GM21825 (cell line): ENCODE measurements around the gene PRSS12.
"Not testable (repeated sequence)": the region's sequence is repeated elsewhere in the genome, so short reads cannot be mapped to it uniquely, and the experiment has no call there.

Experiments
- ATAC-seq: cut with Tn5 transposase; IDR thresholded peaks from one replicate; pipeline ENCODE4 v1.9.1; 2021; ENCODE audit warnings: mild to moderate bottlenecking, moderate library complexity; ENCODE audit not compliant: unreplicated experiment

PRSS12 gene

GRCh38 chr4:118280501-118281218 lies 72.1 kb downstream of the PRSS12 start:
- peak; percentile 32 for ATAC-seq

- ATAC-seq, result no peak
Observed at GRCh38 chr4:118279920-118280432, 72.8 kb downstream of the PRSS12 start.

GRCh38 chr4:118279328-118279727 lies 73.5 kb downstream of the PRSS12 start:
- no peak for ATAC-seq

DNA sequence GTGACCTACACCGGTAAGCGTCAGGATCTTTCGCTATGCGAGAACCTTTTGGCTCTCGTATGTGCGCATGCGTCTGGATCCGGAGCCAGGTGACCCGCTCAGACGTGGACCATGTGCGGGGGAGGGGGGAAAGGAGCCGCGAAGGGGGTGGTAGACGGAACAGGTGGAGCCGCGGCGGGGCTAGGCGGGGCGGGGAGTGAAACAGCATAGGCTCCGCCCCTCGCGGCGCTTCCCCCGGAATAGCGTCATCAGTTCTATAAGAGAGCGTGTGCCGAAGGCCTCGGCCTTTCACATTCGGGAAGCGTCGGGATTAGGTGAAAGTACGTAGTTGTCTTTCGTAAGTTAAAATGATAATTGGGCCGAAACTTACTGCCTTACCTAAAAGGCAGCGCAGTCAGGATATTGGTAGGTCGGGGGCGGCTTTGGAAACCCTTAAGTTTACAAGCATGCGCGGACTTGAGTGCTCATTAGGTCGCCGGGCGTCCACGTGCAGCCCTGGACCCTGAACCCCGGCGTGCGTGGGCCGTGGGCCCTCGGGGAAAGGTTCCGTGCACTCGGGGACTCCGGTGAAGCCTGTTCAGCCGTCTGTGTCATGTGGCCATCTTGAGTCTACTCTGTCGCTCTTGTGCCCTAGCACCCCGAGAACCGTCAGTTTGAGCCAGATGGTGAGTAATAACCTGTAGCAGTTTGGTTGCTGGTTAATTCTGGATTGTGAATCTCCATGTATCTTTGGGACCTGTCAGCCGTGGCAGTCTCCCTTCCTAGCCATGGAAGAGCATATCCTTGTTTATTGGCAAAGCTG lies 74.1 kb downstream of the PRSS12 start:
- peak; percentile 88 for ATAC-seq

DNA sequence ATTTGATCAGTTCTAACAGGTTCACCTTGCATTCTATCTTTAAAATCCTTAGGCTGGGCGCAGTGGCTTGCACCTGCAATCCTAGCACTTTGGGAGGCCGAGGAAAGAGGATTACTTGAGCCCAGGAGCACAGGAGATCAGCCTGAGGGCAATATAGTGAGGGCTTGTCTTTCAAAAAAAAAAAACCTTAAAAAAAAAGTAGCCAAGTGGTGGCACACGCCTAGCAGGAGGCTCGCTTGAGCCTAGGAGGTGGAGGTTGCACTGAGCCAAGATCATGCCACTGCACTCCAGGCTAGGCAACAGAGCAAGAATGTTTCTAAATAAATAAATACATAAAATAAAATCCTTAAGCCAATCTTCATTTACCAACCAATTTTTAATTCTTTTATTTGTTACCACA lies 75.6 kb downstream of the PRSS12 start:
- no peak for ATAC-seq

GRCh38 chr4:118276580-118276979 lies 76.2 kb downstream of the PRSS12 start:
- no peak for ATAC-seq

GRCh38 chr4:118273642-118274041 lies 79.2 kb downstream of the PRSS12 start:
- ATAC-seq, result no peak

GRCh38 chr4:118271788-118272187 lies 81.0 kb downstream of the PRSS12 start:
- ATAC-seq, result no peak

GRCh38 chr4:118270492-118270891 lies 82.3 kb downstream of the PRSS12 start:
- ATAC-seq, result peak; percentile 61

- no peak for ATAC-seq
Observed at GRCh38 chr4:118268780-118269179, 84.0 kb downstream of the PRSS12 start.

DNA sequence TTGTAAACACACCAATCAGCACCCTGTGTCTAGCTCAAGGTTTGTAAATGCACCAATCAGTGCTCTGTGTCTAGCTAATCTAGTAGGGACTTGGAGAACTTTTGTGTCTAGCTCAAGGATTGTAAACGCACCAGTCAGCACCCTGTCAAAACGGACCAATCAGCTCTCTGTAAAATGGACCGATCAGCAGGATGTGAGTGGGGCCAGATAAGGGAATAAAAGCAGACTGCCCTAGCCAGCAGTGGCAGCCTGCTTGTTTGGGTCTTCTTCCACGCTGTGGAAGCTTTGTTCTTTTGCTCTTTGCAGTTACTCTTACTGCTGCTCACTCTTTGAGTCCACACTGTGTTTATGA lies 86.7 kb downstream of the PRSS12 start:
- ATAC-seq, result not testable (repeated sequence)

DNA sequence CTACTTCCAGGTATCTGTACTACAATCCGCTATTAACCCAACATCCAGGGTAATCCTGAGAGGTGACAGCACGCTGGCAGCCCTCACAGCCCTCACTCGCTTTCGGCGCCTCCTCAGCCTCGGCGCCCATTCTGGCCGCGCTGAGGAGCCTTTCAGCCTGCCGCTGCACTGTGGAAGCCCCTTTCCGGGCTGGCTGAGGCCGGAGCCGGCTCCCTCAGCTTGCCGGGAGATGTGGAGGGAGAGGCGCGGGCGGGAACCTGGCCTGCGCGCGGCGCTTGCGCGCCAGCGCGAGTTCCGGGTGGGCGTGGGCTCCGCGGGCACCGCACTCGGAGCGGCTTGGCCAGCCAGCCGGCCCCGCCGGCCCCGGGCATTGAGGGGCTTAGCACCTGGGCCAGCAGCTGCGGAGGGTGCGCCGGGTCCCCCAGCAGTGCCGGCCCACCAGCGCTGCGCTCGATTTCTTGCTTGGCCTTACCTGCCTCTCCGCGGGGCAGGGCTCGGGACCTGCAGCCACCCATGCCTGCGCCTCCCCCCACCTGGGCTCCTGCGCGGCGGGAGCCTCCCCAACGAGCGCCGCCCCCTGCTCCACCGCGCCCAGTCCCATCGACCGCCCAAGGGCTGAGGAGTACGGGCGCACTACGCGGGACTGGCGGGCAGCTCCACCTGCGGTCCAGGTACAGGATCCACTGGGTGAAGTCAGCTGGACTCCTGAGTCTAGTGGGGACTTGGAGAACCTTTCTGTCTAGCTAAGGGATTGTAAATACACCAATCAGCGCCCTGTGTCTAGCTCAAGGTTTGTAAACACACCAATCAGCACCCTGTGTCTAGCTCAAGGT lies 87.3 kb downstream of the PRSS12 start:
- ATAC-seq, result peak; percentile 43

DNA sequence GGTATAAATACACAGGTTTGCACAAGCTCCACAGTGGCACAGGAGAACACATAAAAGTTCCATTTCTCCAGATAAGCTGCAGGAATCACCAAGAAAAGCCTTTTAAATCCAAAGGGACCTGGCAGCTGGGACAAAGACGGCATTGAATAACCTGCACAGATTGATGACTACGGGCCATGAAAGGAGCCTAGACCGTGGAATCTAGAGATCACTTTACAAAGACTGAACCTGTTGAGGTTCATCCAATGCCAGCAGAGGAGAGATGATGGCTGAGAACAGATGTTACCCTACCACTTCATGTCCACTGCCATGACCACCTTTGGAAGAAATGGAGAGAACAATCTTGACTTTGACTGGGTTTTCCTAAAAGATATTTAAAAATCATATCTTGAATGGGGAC lies 88.7 kb downstream of the PRSS12 start:
- no peak for ATAC-seq

DNA sequence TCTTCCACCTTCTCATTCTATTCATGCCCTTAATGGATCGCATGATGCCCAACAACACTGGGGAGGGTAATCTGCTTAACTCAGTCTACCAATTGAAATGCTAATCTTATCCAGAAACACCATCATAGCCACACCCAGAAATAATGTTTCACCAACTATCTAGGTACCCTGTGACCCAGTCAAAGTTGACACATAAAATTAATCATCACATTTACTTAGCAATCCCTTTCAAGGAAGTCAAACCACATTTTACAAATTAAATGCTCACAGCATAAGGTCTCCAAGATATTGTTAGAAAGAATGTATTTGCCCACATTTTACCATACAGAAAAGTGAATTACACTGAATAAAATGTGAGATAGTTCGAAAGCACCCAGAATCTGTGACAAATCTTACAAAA lies 92.5 kb downstream of the PRSS12 start:
- ATAC-seq, result no peak

- no peak for ATAC-seq
Observed at GRCh38 chr4:118259111-118259510, 93.7 kb downstream of the PRSS12 start.

- ATAC-seq, result no peak
Observed at GRCh38 chr4:118254368-118254767, 98.4 kb downstream of the PRSS12 start.

DNA sequence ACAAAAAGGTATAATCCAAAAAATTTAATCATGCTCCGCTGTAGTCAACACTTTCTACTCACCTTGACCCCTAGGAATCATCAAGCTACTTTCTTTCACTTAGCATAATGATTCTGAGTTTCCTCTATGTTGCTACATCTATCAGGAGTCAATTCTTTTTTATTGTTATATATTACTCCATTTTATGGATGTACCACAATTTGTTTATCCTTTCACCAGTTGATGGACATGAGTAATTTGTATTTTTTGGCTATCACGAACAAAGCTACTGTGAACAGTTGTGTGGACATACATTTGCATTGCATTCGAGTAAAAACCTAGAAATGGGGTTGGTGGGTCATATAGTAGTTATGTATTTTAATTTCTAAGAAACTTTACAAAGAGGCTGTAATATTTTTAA lies 102.9 kb downstream of the PRSS12 start:
- ATAC-seq, result no peak

DNA sequence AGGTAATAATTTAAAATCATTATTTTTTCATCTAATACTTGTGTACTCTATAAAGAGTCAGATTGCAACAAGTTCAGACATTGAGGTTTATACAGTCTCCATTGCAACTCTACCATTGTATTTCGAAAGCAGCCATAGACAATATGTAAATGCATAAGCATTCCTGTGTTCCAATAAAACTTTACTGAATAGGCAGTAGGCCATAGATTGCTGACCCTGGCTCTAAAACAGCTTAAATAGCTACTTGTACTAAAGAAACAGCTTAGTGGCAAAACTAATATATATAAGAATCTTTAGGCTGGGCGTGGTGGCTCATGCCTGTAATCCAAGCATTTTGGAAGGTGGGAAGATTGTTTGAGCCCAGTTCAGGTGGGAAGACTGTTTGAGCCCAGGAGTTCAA lies 115.3 kb downstream of the PRSS12 start:
- no peak for ATAC-seq

DNA sequence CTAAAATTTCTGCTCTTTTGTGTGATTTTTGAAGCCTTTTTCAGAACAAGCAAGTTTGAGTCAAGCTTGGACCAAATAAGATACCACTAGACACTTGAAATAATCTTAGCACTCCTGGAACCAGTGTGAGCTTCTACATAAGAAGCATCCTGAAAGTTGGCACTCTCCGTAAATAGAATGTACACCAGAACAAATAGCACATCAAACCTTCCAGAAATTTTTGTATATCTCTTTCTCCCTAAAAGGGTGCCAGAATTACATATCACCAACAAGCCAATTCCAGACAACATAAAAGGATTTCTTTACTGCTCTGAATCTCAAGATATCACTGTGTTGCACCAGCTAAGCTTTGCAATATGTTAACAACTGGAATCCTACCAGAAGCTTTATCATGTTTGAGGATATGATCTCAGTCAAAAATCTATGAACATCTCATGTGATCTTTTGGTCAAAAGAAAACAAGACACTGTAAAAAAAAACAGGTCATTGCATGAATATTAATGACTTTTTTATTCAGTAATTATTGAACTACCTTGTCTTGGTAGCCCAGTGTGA lies 117.2 kb downstream of the PRSS12 start:
- ATAC-seq, result no peak
